Measurements from ENCODE around the gene ALG9.

ALG9 gene

DNA sequence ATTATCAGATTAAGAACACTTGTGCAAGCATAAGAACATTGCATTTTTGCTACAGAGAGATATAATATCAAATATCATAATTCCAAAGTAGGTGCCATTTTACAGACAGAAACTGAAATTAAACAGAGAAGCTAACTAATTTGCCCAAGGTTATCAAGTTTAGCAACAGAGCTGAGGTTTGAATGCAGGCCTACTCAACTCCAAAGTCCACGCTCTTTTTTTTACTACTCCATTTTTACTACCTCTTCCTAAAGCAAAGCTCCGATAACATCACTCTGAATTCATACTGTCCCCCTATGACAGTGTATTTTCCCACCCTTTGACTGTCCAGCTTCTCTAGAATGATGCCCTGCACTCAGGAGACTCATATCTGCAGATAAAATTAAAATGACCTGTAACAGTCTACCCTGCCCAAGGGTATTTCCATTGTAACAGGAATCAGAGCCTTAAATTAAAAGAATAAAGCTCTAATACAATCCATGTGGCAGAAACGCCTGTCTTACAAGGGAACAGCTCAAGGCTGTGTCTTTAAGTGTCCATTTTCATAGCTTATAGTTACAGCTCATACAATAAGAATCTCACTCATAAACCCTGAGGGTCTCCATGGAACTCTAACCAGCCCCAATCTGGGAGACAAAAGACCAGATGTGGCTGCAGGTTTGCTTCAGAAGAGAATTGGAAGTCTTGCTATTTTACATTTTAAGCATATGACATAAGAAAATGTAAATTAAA lies 36.8 kb downstream of the ALG9 start:
- no peak for DNase-seq

DNA sequence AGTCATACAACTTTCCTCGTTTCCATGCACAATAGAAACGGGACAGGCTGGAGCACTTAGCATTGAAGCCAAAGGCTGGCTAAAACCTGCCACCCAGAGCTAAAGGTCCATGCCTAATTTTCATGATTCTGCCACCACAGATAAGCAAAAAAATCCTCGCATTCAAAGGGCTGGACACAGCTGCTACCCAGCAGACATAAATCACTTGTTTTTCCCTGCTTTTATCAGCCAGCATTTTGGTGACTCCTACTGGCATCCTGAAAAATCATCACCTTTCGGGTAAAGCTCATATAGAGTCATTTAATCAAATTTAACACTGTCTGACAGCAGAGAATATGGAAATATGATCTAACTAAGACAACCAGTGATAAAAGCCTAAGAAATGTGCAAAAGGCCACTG lies 37.9 kb downstream of the ALG9 start:
- DNase-seq: no peak

DNA sequence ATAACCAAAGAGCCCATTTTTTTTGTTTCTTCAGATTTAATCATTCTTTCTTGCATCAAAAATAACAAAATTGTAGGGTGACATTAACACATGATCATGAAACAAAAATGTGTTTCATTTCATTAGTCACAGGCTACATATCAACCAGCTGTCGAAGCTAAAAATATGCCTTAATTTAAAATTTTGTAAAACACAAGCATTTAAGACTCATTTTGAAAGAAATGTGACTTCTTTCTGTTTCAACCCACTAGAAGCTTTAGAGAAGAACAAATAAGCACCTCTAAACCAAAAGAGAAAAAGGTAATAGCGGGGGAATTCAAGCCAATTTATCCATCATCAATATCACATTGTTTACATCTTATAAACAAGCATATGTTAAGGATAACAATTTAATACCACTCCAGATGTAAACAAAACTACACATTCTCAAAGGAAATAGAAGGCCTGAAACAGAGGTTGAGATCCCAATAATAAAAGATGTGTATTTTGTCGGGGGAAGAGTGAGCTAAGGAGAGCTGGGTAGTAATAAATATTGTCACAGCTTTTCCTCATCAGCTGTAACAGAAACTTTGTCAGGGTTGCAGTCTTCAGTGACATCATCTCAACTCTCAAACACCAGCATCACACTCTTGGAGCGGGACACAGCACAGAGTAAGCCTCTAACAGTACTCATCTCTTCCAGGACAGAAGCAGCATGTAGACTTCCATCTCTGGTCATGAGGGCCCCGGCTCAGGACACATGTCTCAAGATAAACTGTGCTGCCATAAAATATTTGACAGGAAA lies 42.0 kb downstream of the ALG9 start:
- DNase-seq: no peak

DNA sequence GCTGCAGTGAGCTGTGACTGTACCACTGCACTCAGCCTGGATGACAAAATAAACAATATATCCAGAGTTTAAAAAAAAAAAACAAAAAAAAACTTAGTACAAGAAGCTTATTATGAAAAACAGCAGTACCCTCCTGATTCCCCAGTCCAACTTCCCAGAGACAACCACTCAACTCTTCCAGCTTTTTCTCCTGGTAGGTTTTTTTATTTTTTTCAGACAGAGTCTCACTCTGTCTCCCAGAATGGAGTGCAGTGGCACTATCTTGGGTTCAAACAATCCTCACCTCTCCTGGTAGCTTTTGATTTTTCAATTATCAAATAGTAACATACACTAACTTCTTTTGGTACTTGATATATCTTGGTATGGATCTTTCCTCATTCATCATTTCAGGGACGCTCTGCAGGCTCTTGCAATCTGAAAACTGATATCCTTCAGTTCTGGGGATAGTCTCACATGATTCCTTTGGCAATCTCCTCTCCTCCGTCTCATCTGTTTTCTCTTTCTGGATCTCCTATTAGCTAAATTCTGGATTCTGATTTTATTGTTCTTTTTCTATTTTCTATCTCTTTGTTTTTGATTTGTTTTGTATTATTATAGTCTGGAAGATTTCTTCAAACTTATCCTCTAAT lies 44.9 kb downstream of the ALG9 start:
- no peak for DNase-seq

DNA sequence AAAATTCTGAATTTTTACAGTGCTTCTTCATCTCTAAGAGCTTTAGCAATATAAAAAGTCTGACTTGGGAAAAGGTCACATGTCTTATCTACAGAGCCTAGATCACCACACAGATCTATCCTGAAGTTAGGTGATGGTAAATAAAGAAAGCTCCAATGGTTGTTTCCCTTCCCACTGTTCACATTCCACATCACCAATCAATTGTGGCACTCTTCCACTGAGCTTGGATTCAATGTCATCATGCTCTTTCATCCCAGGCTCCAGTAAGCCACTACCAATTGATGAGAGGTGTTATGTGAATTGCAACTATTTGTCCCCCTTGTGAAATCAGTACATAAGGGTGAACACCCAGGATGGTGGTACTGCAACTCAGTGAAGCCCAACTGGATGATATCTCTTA lies 47.8 kb downstream of the ALG9 start:
- DNase-seq: no peak

DNA sequence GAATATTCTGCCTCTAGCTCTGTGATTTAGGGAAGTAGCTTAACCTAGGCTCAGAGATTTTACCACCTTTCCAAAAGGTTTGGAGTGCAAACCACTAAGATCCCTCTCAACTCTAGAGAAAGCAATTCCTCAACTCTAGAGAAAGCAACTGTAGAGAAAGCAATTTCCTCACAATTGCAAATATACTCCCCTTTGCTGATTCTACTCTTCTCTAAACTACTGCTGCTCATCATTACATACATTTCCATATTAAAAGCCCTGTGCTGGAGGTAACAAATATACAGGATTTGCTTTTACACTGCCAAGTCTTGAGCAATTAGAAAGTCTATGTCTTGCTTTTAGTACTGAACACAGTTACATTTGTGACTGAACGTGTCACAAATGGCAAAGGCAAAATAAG lies 48.2 kb downstream of the ALG9 start:
- no peak for DNase-seq

DNA sequence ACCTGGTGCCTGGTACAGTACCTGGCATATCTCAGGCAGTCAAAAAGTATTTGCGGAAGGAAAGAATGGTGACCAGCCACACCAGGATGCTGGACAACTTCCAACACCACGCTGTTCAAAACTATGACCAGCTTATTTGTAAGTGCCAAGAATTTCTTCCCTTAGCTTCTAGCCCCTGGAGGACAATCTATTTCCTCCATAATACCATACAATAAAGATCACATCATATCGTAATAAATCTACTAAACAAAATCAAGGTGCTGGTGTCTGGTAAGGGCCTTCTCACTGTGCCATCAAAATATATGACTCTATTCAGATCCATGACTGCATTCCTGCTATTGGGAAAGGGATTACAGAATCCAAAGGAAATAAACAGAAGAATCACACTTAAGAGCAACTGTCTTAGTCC lies 51.5 kb downstream of the ALG9 start:
- no peak for DNase-seq

DNA sequence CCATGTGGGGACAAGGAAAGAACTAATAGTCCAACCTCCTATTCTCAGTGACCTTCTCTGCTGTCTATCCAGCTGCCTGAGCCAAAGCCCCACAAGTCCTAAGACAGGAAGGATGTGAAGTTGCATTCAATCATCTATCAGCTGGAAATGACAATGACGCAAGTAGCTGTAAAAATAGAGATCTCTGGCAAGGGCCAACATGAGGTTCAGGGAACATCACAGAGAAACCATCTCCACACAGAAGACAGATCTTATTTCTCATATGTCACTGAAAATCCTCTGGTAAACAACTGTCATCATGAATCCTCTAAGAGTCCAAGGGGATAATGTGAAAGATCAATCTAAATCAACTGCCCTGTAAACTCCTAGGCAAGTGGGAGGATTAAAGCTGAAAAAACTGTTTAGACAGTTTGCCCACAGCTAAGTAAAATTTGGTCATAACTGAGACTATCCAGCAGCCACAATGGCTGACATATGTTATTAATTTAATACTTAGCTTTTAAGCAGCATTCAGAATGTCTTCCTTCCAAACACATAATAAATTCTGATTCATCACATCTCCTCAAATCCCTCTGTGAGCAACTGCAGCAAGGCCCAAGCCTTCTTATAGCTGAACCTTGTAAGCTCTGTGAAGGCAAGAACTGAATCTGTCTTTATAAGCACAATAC lies 52.1 kb downstream of the ALG9 start:
- no peak for DNase-seq

DNA sequence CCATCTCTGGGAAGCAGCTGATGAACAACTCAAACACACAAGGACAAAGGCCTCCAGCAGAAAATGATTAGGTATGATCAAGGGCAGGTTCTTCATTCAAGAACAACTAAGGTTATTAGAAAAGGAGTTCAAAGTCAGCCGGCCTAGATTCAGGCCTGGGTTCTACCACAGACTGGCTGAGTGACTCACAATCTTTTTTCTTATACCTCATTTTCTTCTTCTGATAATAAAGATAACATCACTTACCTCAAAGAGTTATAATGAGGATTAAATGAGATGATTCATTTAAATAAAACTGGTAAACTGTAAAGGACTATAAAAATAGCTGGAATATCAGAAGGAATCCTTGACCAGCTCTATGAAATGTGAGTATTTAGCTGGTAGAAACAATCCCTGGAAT lies 55.9 kb downstream of the ALG9 start:
- no peak for DNase-seq

DNA sequence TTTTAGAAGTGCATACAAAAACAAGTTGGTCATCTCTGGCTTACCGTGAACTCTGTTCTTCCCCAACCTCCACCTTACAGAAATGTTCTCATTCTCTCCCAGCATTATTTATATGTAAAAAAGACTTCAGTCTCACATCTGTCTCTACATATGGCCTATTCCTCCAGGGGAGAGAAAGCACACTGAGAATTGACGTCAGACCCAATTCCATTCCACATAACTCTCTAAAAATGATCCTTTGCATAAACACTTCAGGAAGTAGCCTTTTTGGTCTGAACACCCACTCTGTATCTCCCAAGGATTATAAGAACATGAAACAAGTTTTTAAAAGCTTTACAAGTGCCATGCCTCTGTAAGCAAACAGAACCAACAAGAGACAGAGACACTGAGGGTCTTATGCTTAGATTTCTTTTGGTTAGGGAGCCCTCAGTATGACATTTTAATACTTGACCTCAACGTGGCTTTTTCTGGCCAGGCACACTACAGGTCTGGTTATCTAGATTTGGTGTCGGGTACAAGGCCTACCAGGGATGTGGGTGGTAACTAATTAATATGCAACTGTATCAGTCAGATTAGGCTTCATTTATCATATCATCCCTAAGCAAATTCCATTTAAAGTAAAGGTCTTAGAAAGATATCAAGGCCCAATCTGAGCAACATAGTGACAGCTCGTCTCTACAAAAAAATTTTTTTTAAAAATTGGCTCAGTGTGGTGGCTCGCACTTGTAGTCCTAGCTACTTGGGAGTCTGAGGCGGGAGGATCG lies 56.6 kb downstream of the ALG9 start:
- no peak for DNase-seq

DNA sequence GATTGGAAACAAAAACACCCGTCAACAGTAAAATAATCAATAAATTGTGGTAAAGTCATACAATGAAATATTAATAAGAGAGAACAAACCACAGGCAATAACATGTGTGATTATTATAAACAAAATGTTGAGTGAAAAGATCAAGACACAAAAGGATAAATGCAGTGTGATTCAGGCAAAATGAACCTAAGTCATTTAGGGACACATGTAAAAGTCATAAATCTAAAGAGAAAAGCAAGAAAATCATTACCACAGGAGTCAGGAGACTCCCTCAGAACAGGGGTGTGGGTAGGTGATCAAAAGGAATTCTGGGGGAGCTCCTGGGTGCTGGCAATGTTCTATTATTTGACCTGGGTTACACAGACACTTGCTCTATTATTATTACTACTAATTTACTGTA lies 57.3 kb downstream of the ALG9 start:
- no peak for DNase-seq

DNA sequence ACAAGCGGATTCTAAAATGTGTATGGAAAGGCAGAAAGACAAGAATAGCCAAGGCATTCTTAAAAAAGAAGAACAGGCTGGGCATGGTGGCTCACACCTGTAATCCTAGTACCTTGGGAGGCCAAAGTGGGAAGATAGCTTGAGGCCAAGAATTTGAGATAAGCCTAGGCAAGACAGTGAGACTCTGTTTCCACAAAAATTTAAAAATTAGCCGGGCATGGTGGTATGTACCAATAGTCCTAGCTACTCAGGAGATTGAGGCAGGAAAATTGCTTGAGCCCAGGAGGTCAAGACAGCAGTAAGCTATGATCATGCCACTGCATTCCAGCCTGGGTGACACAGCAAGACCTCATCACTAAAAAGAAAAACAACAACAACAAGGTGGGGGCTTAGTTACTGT lies 59.2 kb downstream of the ALG9 start:
- no peak for DNase-seq

DNA sequence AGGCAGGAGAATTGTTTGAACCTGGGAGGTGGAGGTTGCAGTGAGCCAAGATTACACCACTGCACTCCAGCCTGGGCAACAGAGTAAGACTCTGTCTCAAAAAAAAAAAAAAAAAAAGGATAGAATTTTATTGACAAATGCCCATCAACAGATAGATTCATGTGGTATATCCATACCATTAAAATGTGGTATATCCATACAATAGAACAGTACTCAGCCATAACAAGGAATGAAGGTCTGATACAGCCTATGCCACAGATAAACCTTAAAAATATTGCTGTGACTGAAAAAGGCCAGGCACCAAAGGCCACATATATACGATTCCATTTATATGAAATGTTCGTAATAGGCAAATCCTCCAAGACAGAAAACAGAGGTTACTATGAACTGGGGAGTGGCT lies 59.9 kb downstream of the ALG9 start:
- no peak for DNase-seq

DNA sequence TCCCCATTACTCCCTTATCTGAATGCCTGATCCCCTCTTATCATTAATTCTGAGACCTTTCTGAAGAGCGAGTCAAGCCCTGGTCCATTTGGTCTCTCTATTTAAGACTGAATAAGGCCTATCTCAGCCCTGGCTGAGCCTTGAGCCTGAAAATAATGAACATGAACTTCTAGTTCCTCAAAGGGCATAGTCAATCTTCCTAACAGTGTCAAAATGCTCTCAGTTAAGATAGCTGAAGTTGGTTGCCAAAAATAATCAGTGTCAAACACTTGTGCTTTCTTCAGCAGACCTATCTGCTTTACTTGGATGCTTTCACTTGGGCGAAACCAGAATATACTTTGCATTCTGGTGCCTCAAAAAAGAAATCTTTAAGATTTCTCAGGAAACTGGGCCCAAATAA lies 62.5 kb downstream of the ALG9 start:
- DNase-seq: no peak

DNA sequence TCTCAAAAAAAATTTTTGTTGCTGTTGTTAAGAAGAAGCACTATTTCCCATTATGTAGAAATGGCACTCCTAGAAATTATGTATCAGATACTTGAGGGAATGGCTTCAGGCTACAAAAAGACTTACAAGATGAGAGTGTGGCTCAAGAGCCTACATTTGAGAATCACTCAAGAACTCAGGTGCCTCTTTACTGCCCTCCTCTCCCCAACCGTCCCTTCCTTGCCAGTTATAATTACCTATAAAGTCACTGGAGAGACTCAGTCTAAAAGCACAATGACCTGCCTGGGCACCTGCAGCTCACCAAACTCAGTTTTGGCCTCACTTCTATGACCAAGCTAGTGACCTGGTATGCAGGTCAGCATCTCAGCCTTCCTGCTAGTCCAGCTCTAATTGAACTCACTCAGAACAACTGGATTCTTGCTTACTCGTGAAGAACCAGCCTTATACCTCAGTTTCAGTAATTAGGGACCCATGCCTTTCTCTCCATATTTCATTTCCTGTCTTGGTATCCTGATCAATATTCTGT lies 63.3 kb downstream of the ALG9 start:
- no peak for DNase-seq

DNA sequence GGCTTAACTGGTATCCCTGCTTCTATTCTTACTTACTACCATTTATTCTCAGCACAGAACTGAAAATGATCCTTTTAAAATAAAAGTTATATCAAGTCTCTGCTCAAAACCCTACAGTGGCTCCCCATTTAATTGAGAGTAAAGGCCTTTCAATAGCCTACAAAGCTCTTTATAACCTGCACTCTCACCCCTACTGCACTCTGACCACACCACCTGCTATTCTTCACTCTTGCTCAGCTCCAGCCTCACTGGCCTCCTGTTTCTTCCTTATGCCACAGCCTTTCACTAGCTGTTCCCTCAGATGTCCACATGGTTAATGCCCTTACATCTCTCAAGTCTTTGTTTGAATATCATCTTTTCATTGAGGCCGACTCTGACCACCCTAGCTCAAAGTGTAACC lies 64.3 kb downstream of the ALG9 start:
- no peak for DNase-seq

DNA sequence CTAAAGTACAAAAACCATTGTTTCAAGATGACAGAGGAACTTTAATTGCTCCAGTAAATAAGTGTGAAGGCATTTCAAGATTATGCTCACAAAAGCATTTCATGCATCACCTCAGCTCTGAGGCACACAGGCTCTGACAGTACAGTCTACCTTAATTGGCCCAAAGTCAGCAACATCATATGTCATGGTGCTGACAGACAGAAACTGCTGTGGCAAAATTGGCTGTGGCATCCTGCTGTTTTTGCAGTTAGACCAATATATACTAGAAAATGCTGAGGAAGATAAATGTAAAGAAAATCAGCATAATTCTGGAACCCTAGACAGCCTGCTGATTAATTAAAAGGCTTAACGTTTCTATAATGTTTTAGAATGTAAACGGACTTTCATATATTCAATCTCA lies 70.2 kb downstream of the ALG9 start:
- DNase-seq: no peak

DNA sequence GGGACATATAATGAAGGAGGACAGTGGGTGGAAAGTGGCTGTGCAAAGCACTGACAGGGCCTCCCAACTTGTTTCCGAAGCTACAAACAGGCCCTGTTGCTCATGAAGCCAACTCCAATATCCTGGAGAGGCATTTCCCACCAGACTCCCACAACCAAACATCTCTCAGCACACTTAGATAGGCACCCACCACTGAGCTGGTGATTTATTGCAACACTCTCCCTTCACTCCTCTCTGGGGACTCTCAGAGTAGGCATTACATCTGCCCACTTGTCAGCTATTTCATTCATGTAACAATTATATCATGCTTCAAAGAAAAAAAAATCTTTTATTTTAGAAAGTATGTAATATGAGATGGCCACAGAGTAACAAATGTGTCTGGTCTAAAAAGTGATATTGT lies 73.1 kb downstream of the ALG9 start:
- no peak for DNase-seq

DNA sequence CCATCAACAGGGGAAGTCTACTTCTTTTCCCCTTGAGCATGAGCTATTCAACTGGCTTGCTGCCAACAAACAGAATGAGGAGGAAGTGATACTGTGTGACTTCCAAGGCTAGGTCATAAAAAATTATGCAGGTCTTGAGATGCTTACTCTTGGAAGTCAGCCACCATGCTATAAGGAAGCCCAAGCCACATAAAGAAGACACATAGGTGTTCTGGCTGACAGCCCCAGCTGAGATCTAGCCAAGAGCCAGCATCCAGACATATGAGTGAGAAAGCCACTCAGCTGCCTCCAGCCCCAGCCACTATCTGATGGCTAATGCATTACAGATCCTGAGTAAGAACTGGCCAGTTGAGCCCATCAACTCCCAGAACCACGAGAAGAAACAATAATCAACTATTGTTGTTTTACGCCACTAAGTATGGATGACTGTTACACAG lies 74.2 kb downstream of the ALG9 start:
- DNase-seq: peak; percentile 6

DNA sequence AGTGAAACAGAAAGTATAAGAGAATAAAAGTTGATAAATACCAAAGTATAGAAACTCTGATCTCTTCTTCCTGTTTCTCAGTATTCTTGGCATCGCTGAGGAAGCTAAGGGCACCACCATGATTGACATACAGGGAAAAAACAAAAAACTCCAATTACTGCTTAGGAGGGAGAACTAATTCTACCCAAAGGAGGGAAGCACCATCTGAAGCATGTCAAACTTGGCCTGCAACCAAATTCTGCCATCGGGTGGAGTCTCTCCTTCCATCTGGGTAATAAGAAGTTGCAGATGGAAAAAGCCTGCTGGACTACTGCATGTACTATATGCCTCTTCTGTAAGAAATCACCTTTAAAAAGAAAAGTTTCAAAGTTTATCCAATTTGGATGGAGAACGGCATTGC lies 74.7 kb downstream of the ALG9 start:
- no peak for DNase-seq

DNA sequence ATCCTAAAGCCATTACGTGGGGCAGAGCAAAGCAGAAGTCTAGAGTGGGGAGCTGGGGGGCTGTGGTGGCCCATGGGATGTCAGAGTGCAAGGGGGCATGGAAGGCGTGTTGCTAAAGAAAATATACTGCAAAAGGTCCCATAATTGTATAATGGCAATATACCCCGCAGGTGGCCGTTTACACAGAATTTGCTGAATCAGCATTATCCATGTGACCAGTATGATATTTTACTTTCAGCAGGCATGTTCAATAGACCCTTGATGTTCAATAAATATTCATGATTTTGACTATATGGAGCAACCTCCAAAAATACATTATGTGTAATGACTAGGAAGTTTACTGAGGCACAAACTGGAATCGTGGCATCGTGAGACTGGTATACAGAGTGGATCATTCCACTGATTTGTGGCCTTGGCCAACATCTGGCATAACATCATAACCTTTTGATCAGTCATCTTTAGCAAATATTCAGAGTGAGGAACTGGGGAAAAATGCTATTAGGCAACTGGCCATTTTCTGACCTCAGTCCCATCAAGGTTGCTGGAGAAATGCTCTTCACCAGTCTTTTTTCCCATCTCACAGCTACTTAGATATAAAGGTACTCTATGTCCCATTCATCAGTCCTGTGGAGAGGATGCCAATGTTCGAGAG lies 75.9 kb downstream of the ALG9 start:
- no peak for DNase-seq

DNA sequence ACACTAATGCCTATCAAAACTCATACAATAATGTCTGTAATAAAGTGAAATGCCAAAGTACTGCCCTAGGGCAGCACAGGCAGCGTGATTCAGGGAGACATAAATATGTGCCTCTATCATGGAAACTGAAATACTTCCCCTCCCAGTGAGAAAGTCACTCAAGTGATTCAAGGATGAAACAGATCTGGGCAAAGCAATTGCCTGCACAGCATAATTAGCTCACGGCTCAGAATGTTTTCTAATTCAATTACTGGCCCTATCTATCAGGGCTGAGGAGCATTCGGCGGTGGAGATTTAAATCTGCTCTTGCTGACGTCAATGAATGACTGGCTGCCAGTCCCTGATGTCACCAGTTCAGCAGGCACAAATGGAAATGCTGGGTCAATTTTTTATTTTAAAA lies 77.5 kb downstream of the ALG9 start:
- no peak for DNase-seq
